Right ventricle myocardium inferior (tissue), 1 donor: ENCODE results near the gene CHD2. TPM values are rescaled to one million over a fixed set of nuclear protein-coding genes. Genes with fewer than 3 reads are reported as not detected.
"Not testable (repeated sequence)": the region's sequence is repeated elsewhere in the genome, so short reads cannot be mapped to it uniquely, and the experiment has no call there.

Source experiments
- ATAC-seq: fragments of 200-7000 bp; cut with Tn5 transposase; one replicate; pipeline ENCODE4 v1.9.1; 2020; ENCODE audit warnings: mild to moderate bottlenecking, moderate library complexity
- DNase-seq: peaks from one replicate; pipeline ENCODE4 v3.0.0; 2021; ENCODE audit errors: missing footprints
- intact Hi-C: fragments of 100-400 bp; cut with DNase I; formaldehyde crosslinking; loops from one replicate; pipeline ENCODE4 v1.11.0; 2022
- total RNA-seq: library from RNA; stranded (reverse); fragmentation: NEBNext Ultra II Directional; extraction: Animal tissue kit (Norgen Biotek cat#: 25700); gene quantifications from one replicate; pipeline ENCODE4 v1.2.1, GENCODE V29; 2021
- donor health status: DM: no; HTN: yes; CAD: no; lungs with severe emphysema.

The CHD2 gene
- total RNA-seq, 1 donor from 2014 or later = 45.9 TPM

GRCh38 chr15:93048426-93048721 lies 148.2 kb downstream of the CHD2 start:
- ATAC-seq = no peak
- no peak for DNase-seq
- intact Hi-C loops = no loop called here

- DNase-seq (no peak), ATAC-seq (no peak)
- intact Hi-C loops = no loop called here
Observed at GRCh38 chr15:93048759-93049161, 148.6 kb downstream of the CHD2 start.

GRCh38 chr15:93049233-93049632 lies 149.1 kb downstream of the CHD2 start:
- intact Hi-C loops = no loop called here
- no peak for ATAC-seq
- no peak for DNase-seq

GRCh38 chr15:93049914-93050578 lies 149.9 kb downstream of the CHD2 start:
- intact Hi-C loops = no loop called here
- ATAC-seq (no peak), DNase-seq (no peak)

GRCh38 chr15:93050648-93051047 lies 150.5 kb downstream of the CHD2 start:
- no peak for ATAC-seq
- intact Hi-C loops = no loop called here
- no peak for DNase-seq

- ATAC-seq (no peak), DNase-seq (no peak)
- intact Hi-C loops = no loop called here
Observed at GRCh38 chr15:93051236-93052089, 151.3 kb downstream of the CHD2 start.

GRCh38 chr15:93052090-93052879 lies 152.2 kb downstream of the CHD2 start:
- intact Hi-C loops = no loop called here
- no peak for DNase-seq

GRCh38 chr15:93055211-93055610 lies 155.1 kb downstream of the CHD2 start:
- DNase-seq = no peak
- no peak for ATAC-seq
- intact Hi-C loops = no loop called here

More at GRCh38 chr15:93052090-93052879, 152.2 kb downstream of the CHD2 start:
- no peak for ATAC-seq

GRCh38 chr15:93056836-93057235 lies 156.7 kb downstream of the CHD2 start:
- no peak for DNase-seq
- ATAC-seq = no peak
- intact Hi-C loops = no loop called here

GRCh38 chr15:93057618-93058017 lies 157.5 kb downstream of the CHD2 start:
- no peak for DNase-seq
- no peak for ATAC-seq
- intact Hi-C loops = no loop called here

GRCh38 chr15:93058128-93058527 lies 158.0 kb downstream of the CHD2 start:
- ATAC-seq (no peak), DNase-seq (no peak)
- intact Hi-C loops = no loop called here

- ATAC-seq = no peak
- intact Hi-C loops = no loop called here
- DNase-seq = no peak
Observed at GRCh38 chr15:93058904-93059427, 158.8 kb downstream of the CHD2 start.

- intact Hi-C loops = no loop called here
- no peak for DNase-seq
- ATAC-seq = no peak
Observed at GRCh38 chr15:93059442-93059841, 159.3 kb downstream of the CHD2 start.

- ATAC-seq (no peak), DNase-seq (no peak)
- intact Hi-C loops = no loop called here
Observed at GRCh38 chr15:93060336-93061248, 160.5 kb downstream of the CHD2 start.

GRCh38 chr15:93062628-93063261 lies 162.6 kb downstream of the CHD2 start:
- DNase-seq = not testable (repeated sequence)

GRCh38 chr15:93063262-93063671 lies 163.1 kb downstream of the CHD2 start:
- intact Hi-C loops = no loop called here
- DNase-seq (no peak), ATAC-seq (peak; percentile 1)

More at GRCh38 chr15:93062628-93063261, 162.6 kb downstream of the CHD2 start:
- peak; percentile 30 for ATAC-seq
- intact Hi-C loops = not testable (repeated sequence)

GRCh38 chr15:93063796-93064690 lies 163.9 kb downstream of the CHD2 start:
- ATAC-seq (no peak), DNase-seq (no peak)
- intact Hi-C loops = no loop called here
